NCI-H146 treated with DMSO at 0.1 percent for 48 hours (cell line): ENCODE data around the gene AFAP1L2.

Source experiments
- DNase-seq: peaks from one replicate; lab custom pipeline; 2025; ENCODE audit not compliant: unreplicated experiment; lab: John Stamatoyannopoulos, UW

Gene AFAP1L2

GRCh38 chr10:114246679-114247305 is 157.5 kb downstream of the AFAP1L2 start:
- no peak for DNase-seq

- no peak for DNase-seq
These were observed 159.0 kb downstream of the AFAP1L2 start for GRCh38 chr10:114245121-114245791.
